ENCODE data around the gene OR2V1. TPM values are rescaled to one million over a fixed set of nuclear protein-coding genes. Genes with fewer than 3 reads are reported as not detected.

Gene OR2V1
- total and polyA plus RNA-seq, 2 of the 13 experiments (the other 11 are each of a cell fraction or from before 2014, with no cell fraction given): not detected

- H2AFZ ChIP-seq (ENCODE audit: low read length): no peak overlapping the region
Observed at GRCh38 chr5:181119105-181119504, 11.9 kb downstream of the OR2V1 start.

GRCh38 chr5:181118369-181118768, 12.6 kb downstream of the OR2V1 start:
- 40% methylated on average over 3 of the region's 6 CpGs for WGBS (ENCODE audit: low lambda C conversion rate)
- ChIA-PET CTCF (ENCODE audit: low intra/inter-chr PET ratio, low total read pairs) (no interaction called here), POLR2A (no interaction called here)
- Histone ChIP-seq H3K9ac (ENCODE audit: insufficient read depth, low read depth, low read length) (no peak overlapping the region), H3K27me3 (ENCODE audit: control insufficient read depth in 1 of 2, insufficient read depth in 2 of 2, low read length in 2 of 2) (peaks cover 4 to 56% of the 10 kb centered on the region in 2 experiments), H3K9me3 (ENCODE audit: low read length) (no peaks in the 10 kb centered on the region), H3K79me2 (ENCODE audit: insufficient read depth, low read length) (no peaks in the 10 kb centered on the region), H4K20me1 (ENCODE audit: insufficient read depth, low read length) (no peaks in the 10 kb centered on the region), H3K36me3 (replicated peaks in 1 of 2; ENCODE audit: control insufficient read depth in 1 of 2, insufficient read depth in 2 of 2, low read length in 2 of 2) (no peaks in the 10 kb centered on the region), H3K27ac (ENCODE audit: extremely low read length, insufficient read depth, low read length) (no peak overlapping the region), H2AFZ (ENCODE audit: low read length) (no peak overlapping the region), H3K4me1 (ENCODE audit: insufficient read depth, low read length) (no peaks in the 10 kb centered on the region), H3K4me3 (replicated peaks in 1 of 3; ENCODE audit: insufficient read depth in 1 of 3, low read depth in 2 of 3, low read length in 3 of 3) (no peak overlapping the region), H3K4me2 (ENCODE audit: low read depth, low read length) (no peak overlapping the region)
- BruUV-seq (replicated peaks): no TSS peak
- no peak for TF ChIP-seq GTF2F1 (IDR thresholded peaks at IDR 0.05; ENCODE audit: low read length)
- no peak for TF ChIP-seq REXO4 (CRISPR knock-in tag; IDR thresholded peaks at IDR 0.05; ENCODE audit: borderline replicate concordance)
- no peak for TF ChIP-seq ZMAT5 (CRISPR knock-in tag; IDR thresholded peaks at IDR 0.05; ENCODE audit: borderline replicate concordance, low read depth)
- no peak for TF ChIP-seq THAP11 (CRISPR knock-in tag; IDR thresholded peaks at IDR 0.05)
- TF ChIP-seq CREM (IDR thresholded peaks at IDR 0.05): no peak
- no peak for TF ChIP-seq CREM (CRISPR knock-in tag; IDR thresholded peaks at IDR 0.05)
- TF ChIP-seq ZNF883 (CRISPR knock-in tag; IDR thresholded peaks at IDR 0.05; ENCODE audit: not compliant biosample characterization): no peak
- TF ChIP-seq ATF1 (CRISPR knock-in tag; IDR thresholded peaks at IDR 0.05): no peak
- no peak for TF ChIP-seq ZNF468 (CRISPR knock-in tag; IDR thresholded peaks at IDR 0.05)
- TF ChIP-seq KLF9 (CRISPR knock-in tag; IDR thresholded peaks at IDR 0.05; ENCODE audit: low read depth): no peak
- no peak for TF ChIP-seq ZBTB8A (CRISPR knock-in tag; IDR thresholded peaks at IDR 0.05; ENCODE audit: borderline replicate concordance, low read depth)
- TF ChIP-seq ZNF101 (CRISPR knock-in tag; IDR thresholded peaks at IDR 0.05; ENCODE audit: borderline replicate concordance, low read depth): no peak
- no peak for TF ChIP-seq MXD1 (CRISPR knock-in tag; IDR thresholded peaks at IDR 0.05)
- DNase-seq (ENCODE audit: low spot score): no peak
- no peak for ATAC-seq
- no peak for FAIRE-seq
- in situ Hi-C loops (cut with HindIII; ENCODE audit: extremely low pct_ligation_motif_present, low pct_unique_long_range_greater_than_20kb): no loop called here
- intact Hi-C loops (cut with micrococcal nuclease; ENCODE audit: unreplicated experiment): no loop called here

More at GRCh38 chr5:181119105-181119504, 11.9 kb downstream of the OR2V1 start:
- FAIRE-seq (no peak), ATAC-seq (no peak), DNase-seq (ENCODE audit: low spot score) (no peak)
- in situ Hi-C loops (cut with HindIII; ENCODE audit: extremely low pct_ligation_motif_present, low pct_unique_long_range_greater_than_20kb) (no loop called here), intact Hi-C loops (cut with micrococcal nuclease; ENCODE audit: unreplicated experiment) (no loop called here)
- Histone ChIP-seq H3K4me2 (ENCODE audit: low read depth, low read length) (no peak overlapping the region), H3K79me2 (ENCODE audit: insufficient read depth, low read length) (no peaks in the 10 kb centered on the region), H3K4me1 (ENCODE audit: insufficient read depth, low read length) (no peaks in the 10 kb centered on the region), H3K9me3 (ENCODE audit: low read length) (no peaks in the 10 kb centered on the region), H3K9ac (ENCODE audit: insufficient read depth, low read depth, low read length) (no peak overlapping the region), H3K36me3 (replicated peaks in 1 of 2; ENCODE audit: control insufficient read depth in 1 of 2, insufficient read depth in 2 of 2, low read length in 2 of 2) (no peaks in the 10 kb centered on the region), H4K20me1 (ENCODE audit: insufficient read depth, low read length) (no peaks in the 10 kb centered on the region), H3K27me3 (ENCODE audit: control insufficient read depth in 1 of 2, insufficient read depth in 2 of 2, low read length in 2 of 2) (peaks cover 4 to 51% of the 10 kb centered on the region in 2 experiments), H3K4me3 (replicated peaks in 1 of 3; ENCODE audit: insufficient read depth in 1 of 3, low read depth in 2 of 3, low read length in 3 of 3) (no peak overlapping the region), H3K27ac (ENCODE audit: extremely low read length, insufficient read depth, low read length) (no peak overlapping the region)
- no TSS peak for BruUV-seq (replicated peaks)
- ChIA-PET CTCF (ENCODE audit: low intra/inter-chr PET ratio, low total read pairs) (no interaction called here), POLR2A (no interaction called here)
- 31% methylated on average over 8 of the region's 8 CpGs for WGBS (ENCODE audit: low lambda C conversion rate)
- TF ChIP-seq JARID2 (CRISPR knock-in tag; IDR thresholded peaks at IDR 0.05; ENCODE audit: insufficient replicate concordance): no peak
- no peak for TF ChIP-seq ZNF543 (CRISPR knock-in tag; IDR thresholded peaks at IDR 0.05)
- no peak for TF ChIP-seq CAMTA2 (CRISPR knock-in tag; IDR thresholded peaks at IDR 0.05; ENCODE audit: borderline replicate concordance)
- TF ChIP-seq KDM2A (CRISPR knock-in tag; IDR thresholded peaks at IDR 0.05; ENCODE audit: borderline replicate concordance, low read depth): no peak
- no peak for TF ChIP-seq ZSCAN9 (CRISPR knock-in tag; IDR thresholded peaks at IDR 0.05; ENCODE audit: borderline replicate concordance)
- no peak for TF ChIP-seq GMEB1 (CRISPR knock-in tag; IDR thresholded peaks at IDR 0.05; ENCODE audit: borderline replicate concordance)
